HFF-Myc (cell line): Measurements from ENCODE around the gene MYH15.

Experiments
- DNase-seq: peaks from one replicate; pipeline ENCODE4 v3.0.0-alpha.2; 2011; ENCODE audit warnings: low read depth; ENCODE audit errors: extremely low read depth
- H3K4me3 ChIP-seq: replicated peaks from 2 replicates; pipeline ENCODE4 v1.5.1; 2011; ENCODE audit warnings: low read depth, mild to moderate bottlenecking, control low read depth, low read length
- CTCF ChIP-seq: IDR thresholded peaks from 2 replicates; pipeline ENCODE4 v1.5.1; 2012; ENCODE audit warnings: mild to moderate bottlenecking, low read depth, low read length, control low read depth; ENCODE audit errors: missing control alignments

MYH15 gene

DNA sequence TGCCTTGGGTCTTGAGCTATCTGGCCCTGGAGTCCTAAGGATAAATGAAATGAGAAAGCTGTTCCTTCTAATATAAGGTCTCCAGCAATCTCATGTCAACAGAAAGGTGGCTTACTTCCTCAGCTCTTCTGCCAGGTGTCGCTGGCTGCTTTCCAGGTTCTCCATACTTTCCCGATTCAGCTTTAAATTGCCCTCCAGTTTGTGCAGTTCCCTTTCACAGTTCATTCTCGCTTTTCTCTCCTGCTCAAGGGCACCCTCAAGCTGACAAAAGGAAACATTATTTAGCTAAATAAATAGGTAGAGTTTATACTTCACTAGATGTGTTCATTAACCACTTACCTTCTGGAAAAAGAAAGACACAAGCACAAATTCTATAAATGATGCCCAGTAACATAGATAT is 73.0 kb downstream of the MYH15 start:
- no peak for DNase-seq
- no peak overlapping the region for H3K4me3 ChIP-seq
- TF ChIP-seq CTCF = no peak

DNA sequence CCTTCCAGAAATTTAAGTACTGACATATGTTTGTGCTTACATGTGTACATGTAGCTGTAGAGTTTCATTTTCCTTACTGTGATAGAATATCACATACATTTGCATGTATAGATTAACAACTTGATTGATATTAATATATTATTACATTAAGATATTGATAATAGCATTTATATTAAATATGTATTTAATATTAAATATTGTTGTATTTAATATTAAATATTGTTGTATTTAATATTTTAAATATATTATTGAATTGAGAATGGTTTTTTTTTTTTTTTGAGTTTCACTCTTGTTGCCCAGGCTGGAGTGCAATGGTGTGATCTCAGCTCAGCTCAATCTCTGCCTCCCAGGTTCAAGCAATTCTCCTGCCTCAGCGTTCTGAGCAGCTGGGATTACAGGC is 76.5 kb downstream of the MYH15 start:
- TF ChIP-seq CTCF = no peak
- no peak overlapping the region for H3K4me3 ChIP-seq
- DNase-seq = no peak

DNA sequence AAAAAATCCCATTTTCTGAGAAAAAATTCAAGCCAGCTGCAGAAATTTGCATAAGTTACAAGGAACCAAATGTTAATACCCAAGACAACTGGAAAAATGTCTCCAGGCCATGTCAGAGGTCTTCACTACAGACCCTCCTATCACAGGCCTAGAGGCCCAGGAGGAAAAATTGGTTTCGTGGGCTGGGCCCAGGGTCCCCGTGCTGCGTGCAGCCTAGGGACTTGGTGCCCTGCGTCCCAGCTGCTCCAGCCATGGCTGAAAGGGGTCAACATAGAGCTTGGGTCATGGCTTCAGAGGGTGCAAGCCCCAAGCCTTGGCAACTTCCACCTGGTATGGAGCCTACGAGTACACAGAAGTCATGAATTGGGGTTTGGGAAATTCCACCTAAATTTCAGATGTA is 78.0 kb downstream of the MYH15 start:
- H3K4me3 ChIP-seq = no peak overlapping the region
- DNase-seq = no peak
- no peak for TF ChIP-seq CTCF

GRCh38 chr3:108430540-108430939 is 79.9 kb downstream of the MYH15 start:
- H3K4me3 ChIP-seq = no peak overlapping the region
- TF ChIP-seq CTCF = no peak
- DNase-seq = no peak

GRCh38 chr3:108428586-108428985 is 81.8 kb downstream of the MYH15 start:
- DNase-seq = no peak
- H3K4me3 ChIP-seq = no peak overlapping the region
- TF ChIP-seq CTCF = no peak

- TF ChIP-seq CTCF = no peak
- no peak for DNase-seq
- H3K4me3 ChIP-seq = no peak overlapping the region
Measured at GRCh38 chr3:108420926-108421325, 89.5 kb downstream of the MYH15 start.

DNA sequence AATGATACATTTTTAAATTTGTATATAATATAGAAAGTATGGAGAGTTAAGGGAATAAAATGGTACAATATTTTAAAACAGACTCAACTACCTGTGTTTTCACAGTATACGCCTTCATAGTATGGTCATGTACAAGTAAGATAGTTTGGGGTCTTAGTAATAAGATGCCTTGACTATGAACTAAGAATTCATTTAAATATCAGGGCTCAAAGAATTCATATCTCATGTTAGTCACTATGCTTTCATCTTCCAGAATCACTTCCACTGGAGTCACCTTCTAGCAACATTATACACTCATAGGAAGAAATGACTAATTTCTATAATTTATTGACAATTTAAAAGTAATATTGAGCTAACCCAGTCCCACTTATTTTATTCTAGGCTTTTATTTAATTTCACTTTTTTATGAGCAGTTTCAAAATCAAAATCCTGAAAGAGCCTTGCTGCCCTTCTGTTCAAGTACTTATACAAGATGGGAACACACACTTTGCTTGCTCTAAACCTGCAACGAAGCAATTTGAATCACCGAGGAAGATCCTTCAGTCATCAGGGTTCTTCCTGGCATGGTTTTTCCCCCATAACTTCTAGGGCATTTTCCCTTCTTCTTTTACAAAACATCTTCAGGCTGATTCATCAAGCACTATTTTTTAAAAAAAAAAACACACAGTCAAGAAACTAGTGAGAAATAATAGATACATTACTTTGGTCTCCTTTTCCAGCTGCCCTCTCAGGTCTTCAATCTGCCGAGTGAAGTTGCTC is 94.1 kb downstream of the MYH15 start:
- H3K4me3 ChIP-seq = no peak overlapping the region
- no peak for TF ChIP-seq CTCF
- DNase-seq = no peak
